Fibroblast of lung (primary cell): ENCODE results near the gene SH3GL3. TPM values are rescaled to one million over a fixed set of nuclear protein-coding genes. Genes with fewer than 3 reads are reported as not detected.

Experiments used
- DNase-seq, 2 donors: peaks; one replicate each; pipeline versions ENCODE4 v3.0.0 to v3.0.0-alpha.2; 2010; ENCODE audit warnings: low read depth in 2 of 2
- H2AFZ ChIP-seq: 2 replicates; pipeline ENCODE4 v1.5.1; 2012; ENCODE audit warnings: low read length, control low read depth, inconsistent platforms
- H3K27ac ChIP-seq: 2 replicates; pipeline ENCODE4 v1.5.1; 2011; ENCODE audit warnings: low read length, control low read depth; ENCODE audit not compliant: insufficient read depth
- H3K27me3 ChIP-seq: 2 replicates; pipeline ENCODE4 v1.5.1; 2011; ENCODE audit warnings: mild to moderate bottlenecking, low read length; ENCODE audit not compliant: control insufficient read depth, insufficient read depth
- H3K36me3 ChIP-seq: 2 replicates; pipeline ENCODE4 v1.5.1; 2011; ENCODE audit warnings: low read length; ENCODE audit not compliant: control insufficient read depth, insufficient read depth
- H3K4me1 ChIP-seq: 2 replicates; pipeline ENCODE4 v1.5.1; 2011; ENCODE audit warnings: low read length; ENCODE audit not compliant: control insufficient read depth, insufficient read depth; ENCODE audit errors: extremely low read depth
- H3K4me2 ChIP-seq: 2 replicates; pipeline ENCODE4 v1.5.1; 2011; ENCODE audit warnings: low read length, control low read depth; ENCODE audit not compliant: insufficient read depth; ENCODE audit errors: extremely low read depth
- H3K4me3 ChIP-seq, 4 experiments: fragments of 200-600 bp in 1 of 4; sonication (generic) in 1 of 4; replicated peaks in 1 of 4; 2 replicates each; pipeline ENCODE4 v1.5.1; 2011 to 2016; ENCODE audit warnings: low read length in 4 of 4, low read depth in 3 of 4, mild to moderate bottlenecking in 3 of 4, control low read depth in 2 of 4, inconsistent platforms in 1 of 4, mixed read lengths in 1 of 4; ENCODE audit not compliant: insufficient read depth in 1 of 4; ENCODE audit errors: control extremely low read depth in 1 of 4
- H3K79me2 ChIP-seq: 2 replicates; pipeline ENCODE4 v1.5.1; 2012; ENCODE audit warnings: mild to moderate bottlenecking, low read length, inconsistent platforms; ENCODE audit not compliant: control insufficient read depth, insufficient read depth
- H3K9ac ChIP-seq: 2 replicates; pipeline ENCODE4 v1.5.1; 2011; ENCODE audit warnings: mild to moderate bottlenecking, low read length, control low read depth; ENCODE audit not compliant: insufficient read depth
- H3K9me3 ChIP-seq: 2 replicates; pipeline ENCODE4 v1.5.1; 2012; ENCODE audit warnings: low read depth, low read length; ENCODE audit not compliant: control insufficient read depth, insufficient read depth
- H4K20me1 ChIP-seq: 2 replicates; pipeline ENCODE4 v1.5.1; 2011; ENCODE audit warnings: low read length; ENCODE audit not compliant: control insufficient read depth, insufficient read depth; ENCODE audit errors: extremely low read depth
- CTCF ChIP-seq, 2 donors: IDR thresholded peaks in 1 of 2; conservative IDR thresholded peaks in 1 of 2; 1 replicate in 1 of 2; 2 replicates in 1 of 2; pipeline ENCODE4 v1.5.1; 2011 to 2012; ENCODE audit warnings: low read length in 2 of 2, control low read depth in 1 of 2, inconsistent platforms in 1 of 2, low read depth in 1 of 2, mild to moderate bottlenecking in 1 of 2
- EZH2 ChIP-seq: IDR thresholded peaks from 2 replicates; pipeline ENCODE4 v1.5.1; 2012; ENCODE audit warnings: low read length, control low read depth, mild to moderate bottlenecking; ENCODE audit errors: missing control alignments
- polyA plus RNA-seq, 2 donors: library from polyadenylated mRNA; depleted of rRNA in 1 of 2; stranded (reverse) in 1 of 2; unstranded in 1 of 2; fragments of >200 nt; gene quantifications; 2 replicates each; pipeline ENCODE4 v1.2.1, GENCODE V29; 2011 to 2012; ENCODE audit warnings: missing spikeins in 1 of 2
- total RNA-seq: library from RNA; depleted of rRNA; stranded (reverse); fragments of >200 nt; gene quantifications from 2 replicates; pipeline ENCODE4 v1.2.1, GENCODE V29; 2014

Gene SH3GL3
- total and polyA plus RNA-seq, 2 donors (not counting 1 experiment from before 2014, with no cell fraction given) = under 0.01 to 0.05 TPM

GRCh38 chr15:83483612-83484011 is 36.5 kb downstream of the SH3GL3 start:
- no peak for DNase-seq
- Histone ChIP-seq H3K4me2 (no peak overlapping the region), H3K27ac (no peak overlapping the region), H3K4me1 (no peaks in the 10 kb centered on the region), H3K79me2 (no peaks in the 10 kb centered on the region), H4K20me1 (no peaks in the 10 kb centered on the region), H3K4me3 (no peak overlapping the region), H2AFZ (no peak overlapping the region), H3K9me3 (no peaks in the 10 kb centered on the region), H3K36me3 (no peaks in the 10 kb centered on the region), H3K9ac (no peak overlapping the region), H3K27me3 (no peaks in the 10 kb centered on the region)
- no peak for TF ChIP-seq EZH2
- no peak for TF ChIP-seq CTCF (conservative IDR thresholded peaks at IDR 0.05 in 1 of 2, IDR thresholded peaks at IDR 0.05 in 1 of 2; ENCODE audit: low read depth in 1 of 2, low read length in 2 of 2)

GRCh38 chr15:83484636-83485035 is 37.5 kb downstream of the SH3GL3 start:
- TF ChIP-seq CTCF (conservative IDR thresholded peaks at IDR 0.05 in 1 of 2, IDR thresholded peaks at IDR 0.05 in 1 of 2; ENCODE audit: low read depth in 1 of 2, low read length in 2 of 2) (no peak), EZH2 (no peak)
- H3K36me3 ChIP-seq = no peaks in the 10 kb centered on the region
- no peak overlapping the region for H2AFZ ChIP-seq
- H3K9ac ChIP-seq = no peak overlapping the region
- no peak for DNase-seq
- H3K9me3 ChIP-seq = no peaks in the 10 kb centered on the region
- H4K20me1 ChIP-seq = no peaks in the 10 kb centered on the region
- no peak overlapping the region for H3K27ac ChIP-seq
- H3K4me3 ChIP-seq = no peak overlapping the region
- H3K27me3 ChIP-seq = no peaks in the 10 kb centered on the region
- H3K4me1 ChIP-seq = no peaks in the 10 kb centered on the region
- no peaks in the 10 kb centered on the region for H3K79me2 ChIP-seq
- no peak overlapping the region for H3K4me2 ChIP-seq

- DNase-seq = no peak
- no peaks in the 10 kb centered on the region for H3K79me2 ChIP-seq
- no peak overlapping the region for H3K27ac ChIP-seq
- TF ChIP-seq CTCF (conservative IDR thresholded peaks at IDR 0.05 in 1 of 2, IDR thresholded peaks at IDR 0.05 in 1 of 2; ENCODE audit: low read depth in 1 of 2, low read length in 2 of 2) = no peak
- TF ChIP-seq EZH2 = no peak
- H3K4me2 ChIP-seq = no peak overlapping the region
- H3K9me3 ChIP-seq = no peaks in the 10 kb centered on the region
- no peaks in the 10 kb centered on the region for H3K36me3 ChIP-seq
- H2AFZ ChIP-seq = no peak overlapping the region
- H3K9ac ChIP-seq = no peak overlapping the region
- H4K20me1 ChIP-seq = no peaks in the 10 kb centered on the region
- no peaks in the 10 kb centered on the region for H3K27me3 ChIP-seq
- H3K4me1 ChIP-seq = no peaks in the 10 kb centered on the region
- H3K4me3 ChIP-seq = no peak overlapping the region
Measured at GRCh38 chr15:83486363-83486762, 39.2 kb downstream of the SH3GL3 start.
